ENCODE measurements around the gene VRK2.

DNA sequence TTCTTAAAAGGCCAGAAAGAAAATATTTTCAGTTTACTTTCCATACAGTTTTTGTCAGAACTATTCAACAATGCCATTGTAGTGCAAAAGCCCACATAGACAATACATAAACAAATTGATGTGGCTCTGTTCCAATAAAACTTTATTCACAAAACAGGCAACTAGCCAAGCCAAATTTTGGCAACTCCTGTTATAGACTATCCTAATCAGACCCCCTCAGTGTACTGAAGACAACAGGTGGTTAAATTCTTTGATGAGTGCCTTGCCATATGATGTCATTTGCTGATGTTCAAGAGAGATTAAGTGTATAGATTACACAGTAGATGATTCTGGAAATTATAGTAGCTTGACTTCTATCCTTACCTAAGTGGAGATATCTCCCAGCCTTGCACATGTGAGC lies 111.1 kb downstream of the VRK2 start:
- TF ChIP-seq, protein P1, sequence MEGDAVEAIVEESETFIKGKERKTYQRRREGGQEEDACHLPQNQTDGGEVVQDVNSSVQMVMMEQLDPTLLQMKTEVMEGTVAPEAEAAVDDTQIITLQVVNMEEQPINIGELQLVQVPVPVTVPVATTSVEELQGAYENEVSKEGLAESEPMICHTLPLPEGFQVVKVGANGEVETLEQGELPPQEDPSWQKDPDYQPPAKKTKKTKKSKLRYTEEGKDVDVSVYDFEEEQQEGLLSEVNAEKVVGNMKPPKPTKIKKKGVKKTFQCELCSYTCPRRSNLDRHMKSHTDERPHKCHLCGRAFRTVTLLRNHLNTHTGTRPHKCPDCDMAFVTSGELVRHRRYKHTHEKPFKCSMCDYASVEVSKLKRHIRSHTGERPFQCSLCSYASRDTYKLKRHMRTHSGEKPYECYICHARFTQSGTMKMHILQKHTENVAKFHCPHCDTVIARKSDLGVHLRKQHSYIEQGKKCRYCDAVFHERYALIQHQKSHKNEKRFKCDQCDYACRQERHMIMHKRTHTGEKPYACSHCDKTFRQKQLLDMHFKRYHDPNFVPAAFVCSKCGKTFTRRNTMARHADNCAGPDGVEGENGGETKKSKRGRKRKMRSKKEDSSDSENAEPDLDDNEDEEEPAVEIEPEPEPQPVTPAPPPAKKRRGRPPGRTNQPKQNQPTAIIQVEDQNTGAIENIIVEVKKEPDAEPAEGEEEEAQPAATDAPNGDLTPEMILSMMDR (conservative IDR thresholded peaks at IDR 0.05) = no peak
- no peak for TF ChIP-seq ZFX (IDR thresholded peaks at IDR 0.05)

Measured in C4-2B (cell line).